ENCODE measurements around the gene BBS1.

The BBS1 gene

GRCh38 chr11:66566221-66566620, 55.8 kb downstream of the BBS1 start:
- no peak overlapping the region for H3K4me3 ChIP-seq (ENCODE audit: low read length)
- no peak for DNase-seq (ENCODE audit: low read depth)

DNA sequence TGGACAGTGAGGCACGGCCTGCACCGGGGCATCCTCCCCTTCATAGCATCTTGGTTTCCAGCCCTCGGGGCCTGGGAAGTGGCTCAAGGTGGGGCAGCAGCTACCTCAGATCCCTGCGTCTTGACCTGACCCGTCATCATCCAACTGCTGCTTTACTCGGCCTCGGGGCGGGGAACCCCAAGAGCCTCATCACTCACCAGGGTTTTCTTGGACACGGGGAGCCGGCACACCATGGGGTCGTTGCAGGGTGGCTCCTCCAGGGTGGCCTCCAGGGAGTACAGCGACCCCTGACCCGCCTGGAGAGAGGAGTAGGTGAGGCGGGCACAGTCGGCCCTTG, 57.3 kb downstream of the BBS1 start:
- DNase-seq (ENCODE audit: low read depth), result no peak

More at GRCh38 chr11:66566221-66566620, 55.8 kb downstream of the BBS1 start:
- no peak for TF ChIP-seq CTCF (IDR thresholded peaks at IDR 0.05; ENCODE audit: insufficient read depth, low read depth, low read length, missing control alignments)

DNA sequence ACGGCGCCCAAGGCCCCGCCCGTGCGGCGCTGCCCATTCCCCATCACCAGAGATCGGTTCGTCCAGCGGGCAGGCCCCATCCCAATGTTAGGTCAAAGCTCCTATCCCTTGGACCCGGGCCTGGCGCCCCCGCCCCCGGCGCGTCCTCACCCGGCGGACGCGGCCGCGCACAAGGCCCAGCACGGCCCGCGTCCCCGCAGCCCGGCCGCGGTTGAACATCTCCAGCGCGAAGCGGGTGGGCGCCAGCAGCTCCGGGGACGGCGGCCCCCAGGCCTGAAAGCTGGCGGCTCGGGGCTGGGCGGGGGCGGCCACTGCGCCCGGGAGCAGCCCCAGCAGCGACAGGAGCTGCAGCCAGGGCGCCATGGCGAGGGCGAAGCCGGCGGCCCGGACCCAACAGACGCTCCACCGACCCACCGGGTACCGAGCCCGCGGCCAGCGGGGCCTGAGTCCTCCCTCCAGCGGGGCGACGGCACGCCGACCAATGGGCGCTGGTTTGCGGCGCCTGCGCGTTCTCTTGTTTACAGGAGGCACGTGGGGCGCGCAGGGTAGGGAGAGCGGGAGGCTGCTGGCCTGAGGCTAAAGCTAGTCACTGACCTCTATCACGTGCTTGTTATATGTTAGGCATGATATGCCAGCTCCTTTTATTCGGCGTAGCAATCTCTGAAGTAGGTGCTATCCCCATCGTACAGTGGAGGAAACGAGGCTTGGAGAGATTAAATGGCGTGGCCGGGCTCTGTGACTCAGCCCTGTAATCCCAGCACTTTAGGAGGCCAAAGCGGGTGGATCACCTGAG, 57.9 kb downstream of the BBS1 start, which contains the start of gene CTSF:
CTSF (minus strand) TSS at position 483 of the 793 bp plus-strand sequence; CDS start at position 363, 120 bp downstream.
- peak; percentile 76 for DNase-seq (ENCODE audit: low read depth)
- H3K4me3 ChIP-seq (ENCODE audit: low read length), result peak within 1 kb of the TSS; percentile 38
- TF ChIP-seq CTCF (IDR thresholded peaks at IDR 0.05; ENCODE audit: insufficient read depth, low read depth, low read length, missing control alignments), result no peak

More for the DNA sequence above, 57.3 kb downstream of the BBS1 start:
- peak overlapping the region; percentile 5 for H3K4me3 ChIP-seq (ENCODE audit: low read length)
- TF ChIP-seq CTCF (IDR thresholded peaks at IDR 0.05; ENCODE audit: insufficient read depth, low read depth, low read length, missing control alignments), result no peak

- no peak overlapping the region for H3K4me3 ChIP-seq (ENCODE audit: low read length)
- no peak for DNase-seq (ENCODE audit: low read depth)
- TF ChIP-seq CTCF (IDR thresholded peaks at IDR 0.05; ENCODE audit: insufficient read depth, low read depth, low read length, missing control alignments), result no peak
Observed at GRCh38 chr11:66569076-66569475, 58.6 kb downstream of the BBS1 start.

DNA sequence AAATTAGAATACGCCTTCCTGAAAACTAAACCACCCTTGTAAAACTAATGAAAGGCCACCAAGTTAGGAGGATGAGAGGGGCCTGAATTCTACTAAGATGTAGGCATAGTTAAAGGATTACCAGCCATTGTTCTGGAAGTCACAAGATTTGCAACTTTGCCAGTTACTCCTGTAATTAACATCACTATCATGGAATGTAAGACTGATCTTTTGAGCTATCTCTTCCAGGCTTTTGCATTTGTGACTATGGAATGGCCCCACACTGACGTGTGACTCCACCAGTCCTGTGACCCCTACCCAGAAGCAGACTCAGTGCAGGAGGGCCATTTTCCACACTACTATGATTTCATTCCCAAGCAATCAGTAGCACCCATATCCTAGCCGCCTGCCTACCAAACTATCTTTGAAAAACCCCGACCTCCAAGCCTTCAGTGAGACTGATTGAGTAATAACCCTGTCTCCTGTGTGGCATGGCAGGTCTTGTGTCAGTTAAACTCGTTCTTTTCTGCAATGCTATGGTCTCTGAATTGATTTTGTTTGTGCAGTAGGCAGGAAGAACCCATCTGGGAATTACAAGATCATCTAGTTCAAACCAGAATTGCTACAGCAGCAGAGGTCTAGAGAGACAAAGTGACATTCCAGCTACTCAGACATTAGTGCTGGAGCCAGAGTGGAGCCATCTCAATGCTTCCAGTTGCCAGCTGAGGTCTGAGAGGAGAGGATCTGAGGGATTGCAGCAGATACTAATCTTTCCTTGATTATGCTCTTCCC, 59.8 kb downstream of the BBS1 start:
- DNase-seq (ENCODE audit: low read depth), result no peak
- H3K4me3 ChIP-seq (ENCODE audit: low read length), result no peak overlapping the region
- no peak for TF ChIP-seq CTCF (IDR thresholded peaks at IDR 0.05; ENCODE audit: insufficient read depth, low read depth, low read length, missing control alignments)

DNA sequence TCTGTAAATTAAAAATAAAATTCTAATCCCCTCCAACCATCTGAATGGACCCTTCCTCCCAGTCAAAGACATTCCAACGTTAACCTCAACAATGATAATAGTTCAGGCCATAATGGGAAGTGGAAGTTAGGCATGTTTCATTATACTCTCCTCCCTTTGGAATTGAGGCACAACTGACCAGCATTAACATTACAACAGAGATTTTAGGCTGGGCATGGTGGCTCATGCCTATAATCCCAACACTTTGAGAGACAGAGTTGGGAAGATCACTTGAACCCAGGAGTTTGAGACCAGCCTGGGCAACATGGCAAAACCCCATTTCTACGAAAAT, 60.4 kb downstream of the BBS1 start:
- no peak for DNase-seq (ENCODE audit: low read depth)
- no peak for TF ChIP-seq CTCF (IDR thresholded peaks at IDR 0.05; ENCODE audit: insufficient read depth, low read depth, low read length, missing control alignments)
- no peak overlapping the region for H3K4me3 ChIP-seq (ENCODE audit: low read length)
